Urothelium cell line (cell line): ENCODE measurements around the gene LAMTOR5.
"Not testable (repeated sequence)": the region's sequence is repeated elsewhere in the genome, so short reads cannot be mapped to it uniquely, and the experiment has no call there.

Experiments used
- DNase-seq: peaks from one replicate; pipeline ENCODE4 v3.0.0; 2011; ENCODE audit warnings: low spot score, mixed read lengths
- FAIRE-seq: peaks from 2 replicates; lab custom pipeline; 2011; peaks lifted over from hg19 to GRCh38; lab: Jason Lieb, UNC

LAMTOR5 gene

GRCh38 chr1:110430366-110430765, 22.9 kb upstream of the LAMTOR5 start:
- no peak for DNase-seq
- FAIRE-seq, result no peak

- no peak for DNase-seq
- FAIRE-seq, result no peak
Observed at GRCh38 chr1:110428946-110429345, 21.5 kb upstream of the LAMTOR5 start.

DNA sequence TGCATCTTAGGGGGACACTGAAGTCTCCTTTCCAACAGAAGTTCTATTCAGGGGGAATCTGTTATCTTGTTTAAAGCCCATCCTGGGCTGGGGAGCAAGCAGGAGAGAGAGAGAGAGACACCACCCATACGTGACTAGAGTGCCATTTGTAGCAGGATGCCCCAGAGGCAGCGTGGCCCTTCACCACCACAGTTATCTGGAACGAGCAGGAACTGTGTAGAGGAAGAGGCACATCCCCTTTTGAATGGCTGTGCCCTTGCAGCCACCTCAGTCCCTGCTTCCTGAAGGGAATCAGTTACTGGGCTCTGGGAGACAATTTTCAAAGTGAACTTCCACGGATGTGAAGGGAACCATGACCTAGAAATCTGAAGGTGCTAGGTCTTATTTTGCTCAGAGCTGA, 19.4 kb upstream of the LAMTOR5 start:
- FAIRE-seq (no peak), DNase-seq (no peak)

GRCh38 chr1:110425612-110426152, 18.2 kb upstream of the LAMTOR5 start:
- no peak for FAIRE-seq

DNA sequence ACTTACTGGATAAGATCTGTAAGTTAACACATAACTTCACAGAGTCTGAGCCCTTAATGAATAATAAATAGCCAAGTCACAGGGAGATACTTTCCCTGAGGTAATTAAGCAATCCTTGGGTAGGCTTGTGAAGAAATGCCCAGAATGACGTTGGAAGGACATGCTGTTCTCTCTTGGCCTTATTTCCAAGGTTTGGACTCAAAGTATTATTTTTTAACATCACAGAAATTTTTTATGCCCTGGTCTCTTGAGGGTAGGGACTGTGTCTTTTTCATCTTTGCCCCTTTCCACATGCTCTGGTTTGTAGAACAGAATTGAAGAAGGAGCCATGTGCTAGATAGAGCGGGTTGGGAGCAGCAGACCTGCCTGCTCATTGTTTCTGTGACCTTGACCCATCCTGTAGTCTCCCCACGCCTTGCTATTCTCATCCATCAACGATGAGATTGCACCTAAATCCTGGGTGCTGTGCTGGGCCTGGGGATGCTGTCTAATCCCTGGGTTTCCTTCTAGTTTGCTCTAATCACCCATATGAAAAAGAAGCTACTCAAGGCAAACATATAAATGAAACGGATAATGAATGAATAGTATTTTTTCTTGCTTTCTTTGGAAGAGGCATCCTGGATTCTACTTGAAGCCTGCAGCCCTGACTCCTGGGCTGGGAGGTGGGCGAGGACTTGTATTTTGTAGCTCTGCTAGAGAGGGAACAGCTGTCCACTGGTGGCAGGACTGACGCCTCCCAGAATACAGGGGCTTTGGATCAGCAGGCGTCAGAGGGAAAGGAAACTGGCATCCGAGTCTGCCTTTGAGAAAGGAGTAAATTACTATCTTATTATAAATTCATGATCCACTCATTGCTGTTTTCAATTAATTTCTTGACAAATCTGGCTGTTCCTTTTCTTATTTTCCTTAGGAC, 17.5 kb upstream of the LAMTOR5 start:
- DNase-seq, result no peak
- no peak for FAIRE-seq

More at GRCh38 chr1:110425612-110426152, 18.2 kb upstream of the LAMTOR5 start:
- no peak for DNase-seq

GRCh38 chr1:110420874-110421793, 13.6 kb upstream of the LAMTOR5 start:
- DNase-seq (no peak), FAIRE-seq (no peak)

- FAIRE-seq, result no peak
- no peak for DNase-seq
Observed at GRCh38 chr1:110420023-110420662, 12.6 kb upstream of the LAMTOR5 start.

- FAIRE-seq (no peak), DNase-seq (no peak)
Observed at GRCh38 chr1:110418729-110419128, 11.2 kb upstream of the LAMTOR5 start.

DNA sequence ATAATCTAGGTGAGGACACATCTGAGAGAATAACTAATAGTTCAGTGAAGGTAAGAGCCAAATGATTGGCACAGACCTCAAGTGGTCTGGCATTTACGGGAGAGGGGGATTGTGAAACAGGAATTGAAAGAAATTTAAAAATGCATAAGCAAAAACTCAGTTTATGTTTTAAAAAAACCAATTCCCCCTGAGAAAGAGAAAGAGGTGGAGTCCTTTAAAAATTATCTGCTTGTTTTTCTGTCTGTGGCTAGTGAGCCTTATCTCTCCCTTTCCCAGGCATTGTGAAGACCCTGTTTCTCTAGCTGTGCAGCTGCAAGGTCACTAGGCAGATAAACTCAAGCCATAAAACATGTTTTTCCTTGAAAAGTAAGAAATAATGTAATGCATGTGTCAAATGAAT, 5.6 kb upstream of the LAMTOR5 start:
- FAIRE-seq, result not testable (repeated sequence)

DNA sequence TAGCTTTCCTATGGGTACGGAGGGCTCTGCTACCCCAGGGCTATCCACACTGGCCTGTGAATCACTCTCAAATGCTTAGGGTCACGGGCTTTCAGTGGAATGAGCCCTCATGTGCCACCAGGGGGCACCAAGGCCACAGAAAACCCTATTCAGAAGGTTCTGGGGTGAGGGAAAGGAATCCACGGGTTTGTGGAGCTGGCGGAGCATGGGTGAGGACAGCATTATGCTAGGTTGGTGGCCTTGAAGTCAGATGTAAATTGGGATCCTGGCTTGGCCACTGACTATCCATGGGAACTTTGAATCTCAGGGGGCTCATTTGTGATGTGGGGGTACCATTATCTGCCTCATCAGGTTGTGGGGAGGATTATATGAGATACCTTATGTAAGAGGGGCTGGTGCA, 5.1 kb upstream of the LAMTOR5 start:
- FAIRE-seq (no peak), DNase-seq (peak; percentile 74)

More for the DNA sequence above, 5.6 kb upstream of the LAMTOR5 start:
- not testable (repeated sequence) for DNase-seq

DNA sequence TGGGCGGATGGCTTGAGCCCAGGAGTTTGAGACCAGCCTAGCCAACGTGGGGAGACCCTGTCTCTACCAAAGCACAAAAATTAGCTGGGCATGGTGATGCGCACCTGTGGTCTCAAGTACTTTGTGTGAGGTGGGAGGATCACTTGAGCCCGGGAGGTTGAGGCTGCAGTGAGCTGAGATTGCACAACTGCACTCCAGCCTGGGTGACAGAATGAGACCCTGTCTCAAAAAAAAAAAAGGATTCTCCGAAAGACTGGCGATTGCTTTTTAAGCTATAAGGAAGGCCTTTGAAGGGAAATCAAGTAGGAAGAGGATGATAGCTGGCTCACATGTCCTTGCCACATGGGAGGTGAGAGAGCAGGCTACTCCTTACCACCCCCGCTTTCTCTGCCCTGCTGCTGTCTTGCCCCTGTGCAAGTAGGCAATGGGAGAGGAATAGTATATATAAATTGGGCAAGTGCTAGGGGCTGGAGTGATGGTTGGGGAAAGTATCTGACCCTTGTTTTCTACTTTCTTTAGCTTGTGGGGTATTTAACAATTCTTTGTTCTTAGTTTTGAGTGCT, 3.8 kb upstream of the LAMTOR5 start:
- no peak for DNase-seq

GRCh38 chr1:110409316-110409715, 1.8 kb upstream of the LAMTOR5 start:
- FAIRE-seq, result no peak
- DNase-seq, result no peak

More for the DNA sequence above, 3.8 kb upstream of the LAMTOR5 start:
- FAIRE-seq, result no peak

- FAIRE-seq, result no peak
- DNase-seq, result no peak
Observed at GRCh38 chr1:110408488-110408887, 994 bp upstream of the LAMTOR5 start.

- not testable (repeated sequence) for DNase-seq, FAIRE-seq
Observed at GRCh38 chr1:110406407-110406806, 1.1 kb downstream of the LAMTOR5 start.

- no peak for DNase-seq
- FAIRE-seq, result no peak
Observed at GRCh38 chr1:110404401-110404800, 3.1 kb downstream of the LAMTOR5 start.

DNA sequence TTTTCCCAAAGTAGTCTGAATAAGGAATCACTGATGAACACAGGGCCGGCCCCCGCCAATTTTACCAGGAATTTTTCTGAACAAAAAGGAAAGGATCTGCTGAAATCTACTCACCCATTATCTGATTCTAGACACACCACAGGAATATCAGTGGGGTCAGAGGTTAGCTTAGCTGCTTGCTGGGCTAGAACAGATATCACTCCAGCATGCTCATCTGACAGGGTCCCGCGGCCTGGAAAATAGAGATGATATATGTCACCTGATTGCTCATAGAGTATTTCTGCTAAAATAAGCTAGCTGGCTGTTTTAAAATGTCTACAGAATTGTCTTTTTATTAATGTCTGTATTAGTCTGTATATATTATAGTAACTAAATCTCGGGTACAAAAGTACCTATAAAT, 3.7 kb downstream of the LAMTOR5 start:
- DNase-seq (no peak), FAIRE-seq (no peak)

- not testable (repeated sequence) for FAIRE-seq, DNase-seq
Observed at GRCh38 chr1:110396259-110396958, 11.1 kb downstream of the LAMTOR5 start.

DNA sequence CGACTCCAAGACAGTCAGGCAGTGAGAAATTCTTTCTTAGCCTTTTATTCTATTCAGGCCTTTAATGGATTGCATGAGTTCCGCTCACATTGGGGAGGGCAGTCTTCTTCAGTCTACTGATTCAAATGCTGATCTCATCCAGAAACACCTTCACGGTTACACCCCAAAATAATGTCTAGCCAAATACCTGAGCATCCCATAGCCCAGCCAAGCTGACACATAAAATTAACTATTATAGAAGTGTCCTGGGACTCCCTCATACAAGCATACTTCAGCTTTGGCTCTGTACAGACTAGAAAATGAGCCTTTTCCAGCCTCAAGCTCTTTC, 13.0 kb downstream of the LAMTOR5 start:
- FAIRE-seq (no peak), DNase-seq (no peak)

DNA sequence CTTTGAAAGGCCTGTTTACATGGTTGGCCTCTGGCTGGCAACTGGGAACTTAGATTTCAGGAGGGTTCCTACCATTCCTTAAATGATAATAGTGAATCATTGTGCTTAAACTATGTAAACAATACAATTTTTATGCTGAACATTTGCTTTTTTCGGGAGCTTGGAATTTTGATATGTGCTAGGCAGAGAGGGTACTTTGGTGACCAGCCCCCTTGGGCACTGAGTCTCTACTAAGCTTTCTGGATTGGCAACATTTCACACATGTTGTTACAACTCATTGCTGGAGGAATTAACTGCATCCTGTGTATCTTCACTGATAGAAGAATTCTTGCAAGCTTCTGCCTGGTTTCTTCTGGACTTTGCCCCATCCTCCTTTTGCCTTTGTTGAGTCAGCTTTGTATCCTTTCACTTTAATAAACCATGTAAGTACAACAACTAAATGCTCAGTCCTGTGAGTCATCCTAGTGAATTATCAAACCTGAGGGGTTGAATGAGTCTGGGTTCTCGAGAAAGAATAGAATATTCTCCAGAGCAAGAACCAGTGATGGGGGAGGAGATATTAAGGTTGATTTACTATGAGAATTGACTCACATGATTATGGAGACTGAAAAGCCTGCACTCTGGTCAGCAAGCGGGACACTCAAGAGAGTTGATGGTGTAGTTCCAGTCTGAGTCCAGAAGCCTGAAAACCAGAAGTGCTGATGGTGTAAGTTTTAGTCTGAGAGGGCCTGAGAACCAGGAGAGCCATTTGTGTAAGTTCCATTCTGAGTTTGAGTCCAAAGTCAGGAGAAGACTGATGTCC, 13.6 kb downstream of the LAMTOR5 start:
- DNase-seq, result no peak

More for the DNA sequence above, 13.6 kb downstream of the LAMTOR5 start:
- no peak for FAIRE-seq
